NB4 (cell line): Measurements from ENCODE around the gene LSM10.

Source experiments
- DNase-seq: peaks from one replicate; pipeline ENCODE4 v3.0.0; 2010; ENCODE audit warnings: low read depth
- H3K4me3 ChIP-seq: one replicate; pipeline ENCODE4 v1.5.1; 2011; ENCODE audit warnings: mild to moderate bottlenecking, low read depth, low read length, moderate library complexity
- CTCF ChIP-seq: IDR thresholded peaks from one replicate; pipeline ENCODE4 v1.5.1; 2012; ENCODE audit warnings: low read depth, low read length
- MAX ChIP-seq: IDR thresholded peaks from 2 replicates; pipeline ENCODE4 v1.6.1; 2011; ENCODE audit warnings: low read depth, low read length
- MYC ChIP-seq: IDR thresholded peaks from 2 replicates; pipeline ENCODE4 v1.6.1; 2011; ENCODE audit warnings: low read depth, low read length
- POLR2A ChIP-seq: IDR thresholded peaks from 2 replicates; pipeline ENCODE4 v1.6.1; 2011; ENCODE audit warnings: mild to moderate bottlenecking; ENCODE audit not compliant: insufficient read length; ENCODE audit errors: extremely low read depth

Gene LSM10

GRCh38 chr1:36367798-36368197, 29.9 kb downstream of the LSM10 start:
- no peak for DNase-seq
- no peak for TF ChIP-seq MAX
- TF ChIP-seq MYC: no peak
- TF ChIP-seq POLR2A: no peak
- TF ChIP-seq CTCF: no peak
- no peak overlapping the region for H3K4me3 ChIP-seq

- H3K4me3 ChIP-seq: no peak overlapping the region
- no peak for TF ChIP-seq MYC
- TF ChIP-seq CTCF: no peak
- no peak for TF ChIP-seq POLR2A
- no peak for TF ChIP-seq MAX
- no peak for DNase-seq
Observed at GRCh38 chr1:36367066-36367465, 30.6 kb downstream of the LSM10 start.

- no peak overlapping the region for H3K4me3 ChIP-seq
- TF ChIP-seq MAX: no peak
- no peak for TF ChIP-seq CTCF
- no peak for DNase-seq
Observed at GRCh38 chr1:36366091-36366661, 31.5 kb downstream of the LSM10 start.

GRCh38 chr1:36365381-36365780, 32.3 kb downstream of the LSM10 start:
- peak; percentile 54 for DNase-seq
- no peak overlapping the region for H3K4me3 ChIP-seq
- TF ChIP-seq CTCF (no peak), POLR2A (no peak), MYC (no peak), MAX (no peak)

- no peak for TF ChIP-seq POLR2A
- TF ChIP-seq CTCF: no peak
- no peak for TF ChIP-seq MYC
- TF ChIP-seq MAX: no peak
- DNase-seq: no peak
- H3K4me3 ChIP-seq: no peak overlapping the region
Observed at GRCh38 chr1:36359911-36360550, 37.7 kb downstream of the LSM10 start.
